Panc1 (cell line): ENCODE measurements around the gene PLD3. TPM values are rescaled to one million over a fixed set of nuclear protein-coding genes. Genes with fewer than 3 reads are reported as not detected.

Source experiments
- ATAC-seq: fragments of 200-7000 bp; cut with Tn5 transposase; 2 replicates; pipeline ENCODE4 v1.9.1; 2020; ENCODE audit warnings: mild to moderate bottlenecking, moderate library complexity
- BruUV-seq: library from RNA; stranded (reverse); fragments of 400-500 nt; replicated peaks from 2 replicates; lab custom pipeline; 2021; lab: Mats Ljungman, UMichigan
- CTCF ChIA-PET: fragments of 300-600 bp; sonication (Branson Sonifier 250); formaldehyde crosslinking; loops from one replicate; lab custom pipeline; 2022; ENCODE audit warnings: antibody characterized with exemption; lab: Charles Lee
- POLR2A ChIA-PET: fragments of 300-600 bp; sonication (Branson Sonifier 250); formaldehyde crosslinking; loops from one replicate; lab custom pipeline; 2022; ENCODE audit warnings: antibody characterized with exemption; lab: Charles Lee
- DNase-seq: peaks from one replicate; pipeline ENCODE4 v3.0.0-alpha.2; 2010; ENCODE audit warnings: low read depth, low spot score
- H3K27ac ChIP-seq: 2 replicates; pipeline ENCODE4 v1.5.1; 2011; ENCODE audit warnings: mild to moderate bottlenecking, low read length, inconsistent platforms
- H3K27me3 ChIP-seq: fragments of 200-500 bp; sonication (Bioruptor generic); 2 replicates; pipeline ENCODE4 v1.6.0; 2014; ENCODE audit warnings: low read length, inconsistent platforms; ENCODE audit not compliant: control insufficient read depth, insufficient read depth
- H3K36me3 ChIP-seq: fragments of 200-500 bp; sonication (Bioruptor generic); 2 replicates; pipeline ENCODE4 v1.5.1; 2014; ENCODE audit warnings: inconsistent platforms, mild to moderate bottlenecking, low read length, moderate library complexity; ENCODE audit not compliant: control insufficient read depth, insufficient read depth
- H3K4me1 ChIP-seq: 2 replicates; pipeline ENCODE4 v1.5.1; 2011; ENCODE audit warnings: inconsistent platforms, mild to moderate bottlenecking, low read length, moderate library complexity; ENCODE audit not compliant: control insufficient read depth, insufficient read depth
- H3K4me3 ChIP-seq, 2 experiments: 2 replicates each; pipeline ENCODE4 v1.5.1; 2011 to 2012; ENCODE audit warnings: low read depth in 2 of 2, low read length in 2 of 2, mild to moderate bottlenecking in 2 of 2, inconsistent platforms in 1 of 2, moderate library complexity in 1 of 2
- H3K9me3 ChIP-seq: fragments of 200-500 bp; sonication (Bioruptor generic); 2 replicates; pipeline ENCODE4 v1.5.1; 2014; ENCODE audit warnings: low read depth, mild to moderate bottlenecking, inconsistent platforms, low read length, moderate library complexity; ENCODE audit not compliant: control insufficient read depth, insufficient read depth
- CTCF ChIP-seq: fragments of 450-650 bp; IDR thresholded peaks from 2 replicates; pipeline ENCODE4 v1.5.1; 2017; ENCODE audit warnings: mild to moderate bottlenecking
- POLR2AphosphoS5 ChIP-seq: IDR thresholded peaks from 2 replicates; pipeline ENCODE4 v1.6.1; 2012; ENCODE audit warnings: mild to moderate bottlenecking, low read depth, low read length, moderate library complexity
- SIN3A ChIP-seq: IDR thresholded peaks from 2 replicates; pipeline ENCODE4 v1.6.1; 2012; ENCODE audit warnings: low read depth, mild to moderate bottlenecking, low read length, moderate library complexity, borderline replicate concordance; ENCODE audit not compliant: insufficient read depth
- TCF7L2 ChIP-seq: IDR thresholded peaks from 2 replicates; pipeline ENCODE4 v1.6.1; 2011; ENCODE audit warnings: mild to moderate bottlenecking, low read depth, low read length, inconsistent platforms
- in situ Hi-C: cut with HindIII; loops from 2 replicates; pipeline ENCODE4 v1.10.0; 2016; ENCODE audit warnings: low sequenced_read_pairs, low pct_unique_long_range_greater_than_20kb
- intact Hi-C: fragments of 100-400 bp; cut with micrococcal nuclease; formaldehyde crosslinking; loops from one replicate; pipeline ENCODE4 v1.10.0; 2022; ENCODE audit not compliant: unreplicated experiment
- total RNA-seq: library from RNA; stranded (reverse); gene quantifications from one replicate; pipeline ENCODE4 v1.2.1, GENCODE V29; 2021; ENCODE audit not compliant: unreplicated experiment
- TF ChIP-seq, protein P1 (sequence below), 2 experiments: IDR thresholded peaks; 2 replicates each; pipeline ENCODE4 v1.6.1; 2011 to 2012; ENCODE audit warnings: low read depth in 2 of 2, control low read depth in 1 of 2, low read length in 1 of 2, mild to moderate bottlenecking in 1 of 2, moderate library complexity in 1 of 2; ENCODE audit not compliant: insufficient read depth in 1 of 2

Gene PLD3
- total RNA-seq, 1 experiment from 2014 or later: 81.8 TPM

- Histone ChIP-seq H3K27me3 (no peaks in the 10 kb centered on the region), H3K4me3 (no peak overlapping the region), H3K4me1 (peaks cover 12% of the 10 kb centered on the region), H3K27ac (no peak overlapping the region), H3K9me3 (no peaks in the 10 kb centered on the region), H3K36me3 (no peaks in the 10 kb centered on the region)
- CTCF ChIA-PET: no interaction called here
- POLR2A ChIA-PET: no interaction called here
- no TSS peak for BruUV-seq
- no peak for DNase-seq
- no peak for ATAC-seq
- TF ChIP-seq, protein P1, sequence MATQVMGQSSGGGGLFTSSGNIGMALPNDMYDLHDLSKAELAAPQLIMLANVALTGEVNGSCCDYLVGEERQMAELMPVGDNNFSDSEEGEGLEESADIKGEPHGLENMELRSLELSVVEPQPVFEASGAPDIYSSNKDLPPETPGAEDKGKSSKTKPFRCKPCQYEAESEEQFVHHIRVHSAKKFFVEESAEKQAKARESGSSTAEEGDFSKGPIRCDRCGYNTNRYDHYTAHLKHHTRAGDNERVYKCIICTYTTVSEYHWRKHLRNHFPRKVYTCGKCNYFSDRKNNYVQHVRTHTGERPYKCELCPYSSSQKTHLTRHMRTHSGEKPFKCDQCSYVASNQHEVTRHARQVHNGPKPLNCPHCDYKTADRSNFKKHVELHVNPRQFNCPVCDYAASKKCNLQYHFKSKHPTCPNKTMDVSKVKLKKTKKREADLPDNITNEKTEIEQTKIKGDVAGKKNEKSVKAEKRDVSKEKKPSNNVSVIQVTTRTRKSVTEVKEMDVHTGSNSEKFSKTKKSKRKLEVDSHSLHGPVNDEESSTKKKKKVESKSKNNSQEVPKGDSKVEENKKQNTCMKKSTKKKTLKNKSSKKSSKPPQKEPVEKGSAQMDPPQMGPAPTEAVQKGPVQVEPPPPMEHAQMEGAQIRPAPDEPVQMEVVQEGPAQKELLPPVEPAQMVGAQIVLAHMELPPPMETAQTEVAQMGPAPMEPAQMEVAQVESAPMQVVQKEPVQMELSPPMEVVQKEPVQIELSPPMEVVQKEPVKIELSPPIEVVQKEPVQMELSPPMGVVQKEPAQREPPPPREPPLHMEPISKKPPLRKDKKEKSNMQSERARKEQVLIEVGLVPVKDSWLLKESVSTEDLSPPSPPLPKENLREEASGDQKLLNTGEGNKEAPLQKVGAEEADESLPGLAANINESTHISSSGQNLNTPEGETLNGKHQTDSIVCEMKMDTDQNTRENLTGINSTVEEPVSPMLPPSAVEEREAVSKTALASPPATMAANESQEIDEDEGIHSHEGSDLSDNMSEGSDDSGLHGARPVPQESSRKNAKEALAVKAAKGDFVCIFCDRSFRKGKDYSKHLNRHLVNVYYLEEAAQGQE (IDR thresholded peaks at IDR 0.05; ENCODE audit: insufficient read depth in 1 of 2, low read depth in 2 of 2, low read length in 1 of 2): no peak
- TF ChIP-seq POLR2AphosphoS5 (no peak), TCF7L2 (no peak), SIN3A (no peak), CTCF (no peak)
- intact Hi-C loops (no loop called here), in situ Hi-C loops (no loop called here)
Measured at GRCh38 chr19:40412866-40413265, 64.4 kb downstream of the PLD3 start.

DNA sequence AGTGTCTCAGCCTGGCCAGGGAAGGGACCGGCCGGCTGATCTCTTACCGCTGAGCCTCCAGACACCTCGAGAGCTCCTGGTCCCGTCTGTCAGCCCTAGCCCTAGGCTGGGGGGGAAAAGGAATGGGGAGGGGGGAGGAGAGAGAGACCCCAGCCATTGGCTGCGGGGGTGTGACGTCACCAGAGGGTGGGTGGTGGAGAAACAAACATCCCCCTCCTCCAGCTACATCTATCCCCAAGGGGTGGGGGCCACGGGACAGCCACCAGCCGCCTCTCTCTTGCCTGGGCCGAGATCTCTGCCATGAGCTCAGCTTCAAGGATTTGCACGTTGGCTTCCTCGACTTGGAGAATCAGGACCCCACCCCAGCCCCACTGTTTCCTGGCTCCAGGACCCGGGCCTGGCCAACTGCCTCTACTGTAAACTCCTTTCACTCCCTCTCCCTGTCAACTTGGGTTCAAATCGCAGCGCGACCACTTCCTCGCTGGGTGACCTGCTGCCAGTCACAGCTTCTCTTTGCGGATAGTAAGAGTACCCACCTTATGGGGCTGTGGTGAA is 64.9 kb downstream of the PLD3 start, which contains the start of gene PRX:
Gene PRX (minus strand): TSS at position 88 of the 555 bp plus-strand sequence. CDS start 5,446 bp downstream, outside the sequence.
- POLR2A ChIA-PET: interaction anchor here (0.6 kb wide), 1 partner anchor 185 kb away, joined by 5 read pairs; no protein-coding TSS in a partner anchor
- CTCF ChIA-PET: no interaction called here
- no TSS peak for BruUV-seq

More for the DNA sequence above, 64.9 kb downstream of the PLD3 start, which contains the start of gene PRX:
- peaks cover 12% of the 10 kb centered on the region for H3K4me1 ChIP-seq
- intact Hi-C loops (no loop called here), in situ Hi-C loops (no loop called here)
- no peaks in the 10 kb centered on the region for H3K9me3 ChIP-seq
- H3K27me3 ChIP-seq: no peaks in the 10 kb centered on the region
- ATAC-seq (no peak), DNase-seq (no peak)
- TF ChIP-seq CTCF: no peak
- TF ChIP-seq, protein P1 (IDR thresholded peaks at IDR 0.05; ENCODE audit: insufficient read depth in 1 of 2, low read depth in 2 of 2, low read length in 1 of 2): no peak
- TF ChIP-seq POLR2AphosphoS5: no peak
- no peak for TF ChIP-seq SIN3A
- TF ChIP-seq TCF7L2: no peak
- H3K27ac ChIP-seq: no peak within 1 kb of the TSS
- no peaks in the 10 kb centered on the region for H3K36me3 ChIP-seq
- no peak within 1 kb of the TSS for H3K4me3 ChIP-seq
